H1 (cell line): Measurements from ENCODE around the gene GRAMD2A. TPM values are rescaled to one million over a fixed set of nuclear protein-coding genes. Genes with fewer than 3 reads are reported as not detected.
A peak's percentile ranks its signal among the peaks of the same experiment; 100 is the strongest.

Experiments used
- CTCF ChIA-PET: fragments of 300-600 bp; sonication (Branson Sonifier 250); formaldehyde crosslinking; loops from one replicate; lab custom pipeline; 2021; ENCODE audit not compliant: partially characterized antibody; lab: Charles Lee
- POLR2A ChIA-PET: fragments of 300-600 bp; sonication (Branson Sonifier 250); formaldehyde crosslinking; loops from one replicate; lab custom pipeline; 2021; ENCODE audit warnings: inconsistent platforms; ENCODE audit not compliant: partially characterized antibody; lab: Charles Lee
- DNase-seq, 2 experiments: peaks; one replicate each; pipeline versions ENCODE4 v3.0.0 to v3.0.0-alpha.2; 2010 to 2022; ENCODE audit warnings: low spot score in 2 of 2, low read depth in 1 of 2, mixed read lengths in 1 of 2
- FAIRE-seq: peaks from 2 replicates; lab custom pipeline; 2011; peaks lifted over from hg19 to GRCh38; lab: Jason Lieb, UNC
- H2AFZ ChIP-seq: 2 replicates; pipeline ENCODE4 v1.8.1; 2012; ENCODE audit warnings: low read length, inconsistent platforms
- H2AK5ac ChIP-seq: 2 replicates; pipeline ENCODE4 v1.6.1; 2013; ENCODE audit warnings: low read depth, low read length
- H2BK120ac ChIP-seq: replicated peaks from 2 replicates; pipeline ENCODE3; 2013; ENCODE audit warnings: low read depth, low read length, inconsistent platforms
- H2BK12ac ChIP-seq: 2 replicates; pipeline ENCODE4 v1.6.1; 2013; ENCODE audit warnings: low read depth, low read length
- H2BK15ac ChIP-seq: 2 replicates; pipeline ENCODE4 v1.6.1; 2013; ENCODE audit warnings: low read length
- H2BK20ac ChIP-seq: 2 replicates; pipeline ENCODE4 v1.6.1; 2013; ENCODE audit warnings: low read length
- H2BK5ac ChIP-seq: 2 replicates; pipeline ENCODE4 v1.6.1; 2013; ENCODE audit warnings: low read depth, low read length
- H3K14ac ChIP-seq: 2 replicates; pipeline ENCODE4 v1.6.1; 2013; ENCODE audit warnings: inconsistent platforms; ENCODE audit not compliant: insufficient read length
- H3K18ac ChIP-seq: 2 replicates; pipeline ENCODE4 v1.6.1; 2013; ENCODE audit warnings: low read length; ENCODE audit errors: extremely low read depth
- H3K23ac ChIP-seq: 2 replicates; pipeline ENCODE4 v1.6.1; 2013; ENCODE audit warnings: inconsistent platforms; ENCODE audit not compliant: insufficient read length
- H3K23me2 ChIP-seq: 2 replicates; pipeline ENCODE4 v1.6.1; 2013; ENCODE audit warnings: low read depth, low read length
- H3K27ac ChIP-seq: 2 replicates; pipeline ENCODE4 v1.6.1; 2011; ENCODE audit warnings: low read depth, low read length, inconsistent platforms
- H3K27me3 ChIP-seq, 4 experiments: replicated peaks in 1 of 4; 1 replicate in 1 of 4; 2 replicates in 3 of 4; pipeline versions ENCODE4 v1.6.1 to v1.8.1; 2011 to 2013; ENCODE audit warnings: low read length in 3 of 4, mild to moderate bottlenecking in 3 of 4, inconsistent platforms in 2 of 4, mixed read lengths in 2 of 4, moderate library complexity in 1 of 4; ENCODE audit not compliant: control insufficient read depth in 3 of 4, insufficient read depth in 3 of 4; ENCODE audit errors: extremely low read depth in 1 of 4
- H3K36me3 ChIP-seq, 4 experiments: 2 replicates each; pipeline versions ENCODE4 v1.6.1 to v1.8.1; 2011 to 2013; ENCODE audit warnings: mild to moderate bottlenecking in 4 of 4, low read length in 3 of 4, moderate library complexity in 2 of 4, control low read depth in 1 of 4, inconsistent platforms in 1 of 4; ENCODE audit not compliant: insufficient read depth in 4 of 4, control insufficient read depth in 2 of 4
- H3K4ac ChIP-seq: replicated peaks from 2 replicates; pipeline ENCODE3; 2013; ENCODE audit warnings: low read length, low read depth, mixed read lengths, inconsistent platforms; ENCODE audit not compliant: insufficient read length
- H3K4me1 ChIP-seq, 4 experiments: replicated peaks in 1 of 4; 1 replicate in 1 of 4; 2 replicates in 3 of 4; pipeline versions ENCODE4 v1.6.1 to v1.8.1; 2011 to 2013; ENCODE audit warnings: low read length in 3 of 4, inconsistent platforms in 2 of 4, mixed read lengths in 1 of 4; ENCODE audit not compliant: insufficient read depth in 4 of 4, control insufficient read depth in 3 of 4
- H3K4me2 ChIP-seq, 2 experiments: 2 replicates each; pipeline versions ENCODE4 v1.6.1 to v1.8.1; 2011 to 2013; ENCODE audit warnings: low read depth in 2 of 2, low read length in 2 of 2, control low read depth in 1 of 2, inconsistent platforms in 1 of 2, mild to moderate bottlenecking in 1 of 2; ENCODE audit not compliant: insufficient read depth in 1 of 2
- H3K4me3 ChIP-seq, 4 experiments: fragments of 200-600, 300-600 bp in 1 of 4; sonication (generic), shearing (Covaris generic), sonication (Bioruptor Twin) in 1 of 4; 2 replicates each; pipeline versions ENCODE4 v1.5.1 to v1.8.1; 2011 to 2016; ENCODE audit warnings: low read length in 4 of 4, low read depth in 3 of 4, control low read depth in 2 of 4, inconsistent platforms in 2 of 4, mild to moderate bottlenecking in 2 of 4, mixed read lengths in 1 of 4, moderate library complexity in 1 of 4; ENCODE audit not compliant: insufficient read depth in 2 of 4; ENCODE audit errors: extremely low read depth in 1 of 4
- H3K56ac ChIP-seq: replicated peaks from 2 replicates; pipeline ENCODE3; 2013; ENCODE audit warnings: low read depth, mild to moderate bottlenecking, mixed read lengths, low read length, inconsistent platforms; ENCODE audit not compliant: insufficient read length
- H3K79me1 ChIP-seq: 2 replicates; pipeline ENCODE4 v1.6.1; 2013; ENCODE audit warnings: low read depth, low read length, control low read depth
- H3K79me2 ChIP-seq, 2 experiments: 2 replicates each; pipeline versions ENCODE4 v1.6.1 to v1.8.1; 2012 to 2013; ENCODE audit warnings: low read length in 2 of 2, mild to moderate bottlenecking in 2 of 2, inconsistent platforms in 1 of 2; ENCODE audit not compliant: insufficient read depth in 2 of 2, control insufficient read depth in 1 of 2
- H3K9ac ChIP-seq, 4 experiments: replicated peaks in 1 of 4; 1 replicate in 1 of 4; 2 replicates in 3 of 4; pipeline versions ENCODE4 v1.6.1 to v1.8.1; 2011 to 2013; ENCODE audit warnings: low read depth in 3 of 4, low read length in 3 of 4, control low read depth in 2 of 4, mild to moderate bottlenecking in 2 of 4, moderate library complexity in 2 of 4, inconsistent platforms in 1 of 4; ENCODE audit errors: extremely low read depth in 1 of 4
- H3K9me3 ChIP-seq, 2 experiments: 2 replicates each; pipeline versions ENCODE4 v1.6.1 to v1.8.1; 2012 to 2013; ENCODE audit warnings: mild to moderate bottlenecking in 2 of 2, moderate library complexity in 2 of 2, control low read depth in 1 of 2, inconsistent platforms in 1 of 2, low read depth in 1 of 2, low read length in 1 of 2, mixed read lengths in 1 of 2; ENCODE audit not compliant: insufficient read depth in 2 of 2
- H4K20me1 ChIP-seq, 2 experiments: replicated peaks in 1 of 2; 2 replicates each; pipeline versions ENCODE3 to v1.8.1; 2011 to 2013; ENCODE audit warnings: inconsistent platforms in 2 of 2, low read length in 2 of 2, mild to moderate bottlenecking in 1 of 2; ENCODE audit not compliant: insufficient read depth in 2 of 2, control insufficient read depth in 1 of 2
- H4K5ac ChIP-seq: 2 replicates; pipeline ENCODE4 v1.6.1; 2013; ENCODE audit warnings: low read length, low read depth, mixed read lengths, inconsistent platforms; ENCODE audit not compliant: insufficient read length
- H4K8ac ChIP-seq: 2 replicates; pipeline ENCODE4 v1.8.0; 2013; ENCODE audit warnings: mild to moderate bottlenecking, moderate library complexity, low read length, inconsistent platforms; ENCODE audit not compliant: insufficient read depth; ENCODE audit errors: extremely low read depth
- H4K91ac ChIP-seq: replicated peaks from 2 replicates; pipeline ENCODE3; 2013; ENCODE audit warnings: low read length, mixed read lengths, inconsistent platforms; ENCODE audit not compliant: insufficient read length
- POLR2A ChIP-seq, 2 experiments: IDR thresholded peaks; 1 replicate in 1 of 2; 2 replicates in 1 of 2; pipeline ENCODE4 v1.6.1; 2011; ENCODE audit warnings: low read depth in 2 of 2, low read length in 2 of 2, mild to moderate bottlenecking in 2 of 2; ENCODE audit errors: control extremely low read depth in 1 of 2
- WGBS, 2 experiments: shearing (Covaris generic) in 1 of 2; methylation state at CpG; one replicate each; pipeline versions ENCODE4 v1.1.6 to v1.1.7; 2013 to 2015; ENCODE audit warnings: low lambda C conversion rate in 2 of 2, mixed read lengths in 2 of 2, inconsistent platforms in 1 of 2, low coverage in 1 of 2, missing lambda C conversion rate in 1 of 2; ENCODE audit not compliant: insufficient replicate concordance in 2 of 2, insufficient coverage in 1 of 2, insufficient read length in 1 of 2; ENCODE audit errors: extremely low coverage in 1 of 2, missing lambda C conversion rate in 1 of 2; 5-methylcytosine and 5-hydroxymethylcytosine counted together
- polyA plus RNA-seq, 7 experiments: library from polyadenylated mRNA; depleted of rRNA in 3 of 7; stranded (reverse) in 5 of 7; unstranded in 2 of 7; fragments of >200 nt in 5 of 7; fragments of 200-250 nt in 2 of 7; gene quantifications; 1 replicate in 5 of 7; 2 replicates in 1 of 7; 4 replicates in 1 of 7; pipeline versions ENCODE4 v1.2.1 to v1.2.3, GENCODE V29; 2011 to 2013; ENCODE audit warnings: missing spikeins in 2 of 7, mixed read lengths in 2 of 7
- total RNA-seq: library from RNA; stranded (reverse); fragmentation: NEBNext Ultra II Directional; extraction: Animal tissue kit (Norgen Biotek cat#: 25700); gene quantifications from 2 replicates; pipeline ENCODE4 v1.2.1, GENCODE V29; 2021
- TF ChIP-seq, protein P1 (sequence below): IDR thresholded peaks from 2 replicates; pipeline ENCODE4 v1.6.1; 2011; ENCODE audit warnings: low read length, improper control_type of control experiment

Gene GRAMD2A
- total and polyA plus RNA-seq, 2 of the 8 experiments (the other 6 are each of a cell fraction or from before 2014, with no cell fraction given) = 0.57 to 1.5 TPM

DNA sequence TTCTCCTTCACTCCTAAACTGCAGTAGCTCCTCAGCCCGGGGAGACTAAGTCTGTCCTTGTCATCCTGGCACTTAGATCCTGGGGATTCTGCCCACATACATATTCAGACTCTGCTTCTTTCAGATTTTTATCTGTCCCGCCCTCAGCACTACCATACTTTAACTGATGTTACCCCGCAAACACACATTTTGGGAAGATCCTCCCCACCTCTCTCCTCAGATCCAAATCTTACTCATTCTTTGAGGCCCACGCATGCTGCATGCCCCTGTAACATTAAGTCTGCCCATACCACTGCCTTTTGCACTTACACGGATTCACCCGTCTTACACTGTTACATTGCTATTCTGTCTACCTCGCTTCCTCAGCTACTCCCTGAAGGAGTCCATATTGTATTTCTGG is 43.3 kb downstream of the GRAMD2A start:
- Histone ChIP-seq H3K9ac (no peak overlapping the region), H3K4me1 (no peaks in the 10 kb centered on the region), H2BK5ac (no peak overlapping the region), H2AFZ (no peak overlapping the region), H3K36me3 (no peaks in the 10 kb centered on the region), H3K27ac (no peak overlapping the region), H2AK5ac (no peak overlapping the region), H3K79me2 (no peaks in the 10 kb centered on the region), H3K4me2 (no peak overlapping the region), H4K91ac (no peak overlapping the region), H4K8ac (no peak overlapping the region), H4K5ac (no peak overlapping the region), H2BK15ac (no peak overlapping the region), H3K18ac (no peak overlapping the region), H3K14ac (no peak overlapping the region), H3K56ac (no peak overlapping the region), H3K79me1 (no peaks in the 10 kb centered on the region), H4K20me1 (no peaks in the 10 kb centered on the region), H3K9me3 (no peaks in the 10 kb centered on the region), H2BK20ac (no peak overlapping the region), H3K4me3 (no peak overlapping the region), H2BK120ac (no peak overlapping the region), H3K27me3 (peaks cover 0 to 4% (median 0%) of the 10 kb centered on the region in 4 experiments; a peak in 2 of 7 replicates), H3K23me2 (no peaks in the 10 kb centered on the region; the same call in 1 of the 2 replicates), H3K4ac (no peak overlapping the region), H2BK12ac (no peak overlapping the region; the same call in 1 of the 2 replicates), H3K23ac (no peak overlapping the region)
- ChIA-PET CTCF (interaction anchor here (0.6 to 2.9 kb wide), 9 partner anchors 8 to 402 kb away, joined by 3 to 9 read pairs (median 4); no protein-coding TSS in a partner anchor), POLR2A (interaction anchor here (1.1 kb wide), 1 partner anchor 35 kb away, joined by 3 read pairs; no protein-coding TSS in a partner anchor)
- DNase-seq = peak in 1 of 2 experiments; percentile 11
- 91% methylated on average over 7 of the region's 7 CpGs; no CpG with 5 or more reads in 1 of the 2 experiments for WGBS, 2 experiments
- no peak for FAIRE-seq
- TF ChIP-seq, protein P1, sequence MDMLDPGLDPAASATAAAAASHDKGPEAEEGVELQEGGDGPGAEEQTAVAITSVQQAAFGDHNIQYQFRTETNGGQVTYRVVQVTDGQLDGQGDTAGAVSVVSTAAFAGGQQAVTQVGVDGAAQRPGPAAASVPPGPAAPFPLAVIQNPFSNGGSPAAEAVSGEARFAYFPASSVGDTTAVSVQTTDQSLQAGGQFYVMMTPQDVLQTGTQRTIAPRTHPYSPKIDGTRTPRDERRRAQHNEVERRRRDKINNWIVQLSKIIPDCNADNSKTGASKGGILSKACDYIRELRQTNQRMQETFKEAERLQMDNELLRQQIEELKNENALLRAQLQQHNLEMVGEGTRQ = no peak
- no peak for TF ChIP-seq POLR2A (IDR thresholded peaks at IDR 0.05; ENCODE audit: control extremely low read depth in 1 of 2, low read depth in 2 of 2, low read length in 2 of 2)
